Endothelial cell of umbilical vein (primary cell): ENCODE data around the gene BCL2. TPM values are rescaled to one million over a fixed set of nuclear protein-coding genes. Genes with fewer than 3 reads are reported as not detected.

Source experiments
- BruUV-seq: library from RNA; stranded (reverse); fragments of 400-500 nt; replicated peaks from 2 replicates; lab custom pipeline; 2021; lab: Mats Ljungman, UMichigan
- CTCF ChIA-PET: fragments of 300-600, 350-600 bp; sonication (Branson Sonifier 250); formaldehyde crosslinking; loops from one replicate; lab custom pipeline; 2021; ENCODE audit warnings: antibody characterized with exemption, inconsistent platforms; lab: Charles Lee
- POLR2A ChIA-PET: fragments of 300-600, 350-600 bp; sonication (Branson Sonifier 250); formaldehyde crosslinking; loops from one replicate; lab custom pipeline; 2021; ENCODE audit warnings: antibody characterized with exemption, inconsistent platforms; lab: Charles Lee
- DNase-seq: peaks from one replicate; pipeline ENCODE4 v3.0.0-alpha.2; 2011; ENCODE audit warnings: low read depth, low spot score
- FAIRE-seq: peaks from 2 replicates; lab custom pipeline; 2011; peaks lifted over from hg19 to GRCh38; lab: Jason Lieb, UNC
- H2AFZ ChIP-seq: 2 replicates; pipeline ENCODE4 v1.6.0; 2012; ENCODE audit warnings: low read depth, low read length, control low read depth, inconsistent platforms
- H3K27ac ChIP-seq: 2 replicates; pipeline ENCODE4 v1.5.1; 2011; ENCODE audit warnings: low read depth, mild to moderate bottlenecking, control low read depth, low read length, moderate library complexity; ENCODE audit not compliant: insufficient read depth
- H3K27me3 ChIP-seq, 2 experiments: 2 replicates each; pipeline versions ENCODE4 v1.6.0 to v1.6.1; 2011; ENCODE audit warnings: low read length in 2 of 2, mixed read lengths in 1 of 2; ENCODE audit not compliant: control insufficient read depth in 2 of 2, insufficient read depth in 2 of 2
- H3K36me3 ChIP-seq, 2 experiments: 2 replicates in 1 of 2; 3 replicates in 1 of 2; pipeline ENCODE4 v1.5.1; 2011; ENCODE audit warnings: low read length in 2 of 2, mild to moderate bottlenecking in 1 of 2, moderate library complexity in 1 of 2; ENCODE audit not compliant: control insufficient read depth in 2 of 2, insufficient read depth in 2 of 2; ENCODE audit errors: extremely low read depth in 1 of 2
- H3K4me1 ChIP-seq: 3 replicates; pipeline ENCODE4 v1.5.1; 2011; ENCODE audit warnings: mild to moderate bottlenecking, low read length; ENCODE audit not compliant: control insufficient read depth, insufficient read depth; ENCODE audit errors: extremely low read depth
- H3K4me2 ChIP-seq: 2 replicates; pipeline ENCODE4 v1.6.1; 2011; ENCODE audit warnings: low read length, control low read depth, mixed read lengths; ENCODE audit not compliant: insufficient read depth
- H3K4me3 ChIP-seq, 3 experiments: fragments of 200-600 bp in 1 of 3; sonication (generic), shearing (Covaris generic) in 1 of 3; replicated peaks in 1 of 3; 2 replicates each; pipeline ENCODE4 v1.5.1; 2011 to 2016; ENCODE audit warnings: control low read depth in 3 of 3, low read length in 3 of 3, mild to moderate bottlenecking in 2 of 3, inconsistent platforms in 1 of 3, low read depth in 1 of 3, moderate library complexity in 1 of 3; ENCODE audit not compliant: insufficient read depth in 1 of 3
- H3K79me2 ChIP-seq: 2 replicates; pipeline ENCODE4 v1.6.0; 2012; ENCODE audit warnings: low read length, inconsistent platforms; ENCODE audit not compliant: control insufficient read depth, insufficient read depth
- H3K9ac ChIP-seq: replicated peaks from 2 replicates; pipeline ENCODE3; 2011; ENCODE audit warnings: low read length, control low read depth; ENCODE audit not compliant: insufficient read depth; ENCODE audit errors: extremely low read depth
- H3K9me1 ChIP-seq: replicated peaks from 3 replicates; pipeline ENCODE4 v1.6.0; 2011; ENCODE audit warnings: mild to moderate bottlenecking, low read length; ENCODE audit not compliant: control insufficient read depth, insufficient read depth; ENCODE audit errors: extremely low read depth
- H3K9me3 ChIP-seq: replicated peaks from 2 replicates; pipeline ENCODE4 v1.5.1; 2012; ENCODE audit warnings: low read length, inconsistent platforms; ENCODE audit not compliant: control insufficient read depth, insufficient read depth
- H4K20me1 ChIP-seq: replicated peaks from 2 replicates; pipeline ENCODE3; 2011; ENCODE audit warnings: mild to moderate bottlenecking, low read length; ENCODE audit not compliant: control insufficient read depth, insufficient read depth; ENCODE audit errors: extremely low read depth
- EZH2 ChIP-seq: IDR thresholded peaks from 2 replicates; pipeline ENCODE4 v1.6.1; 2012; ENCODE audit warnings: borderline replicate concordance, low read depth, mild to moderate bottlenecking, moderate library complexity, low read length, inconsistent platforms; ENCODE audit not compliant: severe bottlenecking
- FOS ChIP-seq: IDR thresholded peaks from 2 replicates; pipeline ENCODE4 v1.6.1; 2011; ENCODE audit warnings: mild to moderate bottlenecking, low read length, moderate library complexity, borderline replicate concordance; ENCODE audit not compliant: insufficient read depth
- MYC ChIP-seq: IDR thresholded peaks from one replicate; pipeline ENCODE4 v1.6.1; 2011; ENCODE audit warnings: mild to moderate bottlenecking, low read depth, low read length
- dilution Hi-C: fragments of 300-500 bp; cut with MboI; formaldehyde crosslinking; loops from one replicate; pipeline ENCODE4 v1.15.0; 2019; ENCODE audit warnings: low sequenced_read_pairs; ENCODE audit not compliant: extremely low pct_ligation_motif_present
- intact Hi-C: fragments of 100-400 bp; cut with micrococcal nuclease; formaldehyde crosslinking; loops from one replicate; pipeline ENCODE4 v1.10.0; 2022
- polyA plus RNA-seq, 4 experiments: library from polyadenylated mRNA; depleted of rRNA in 3 of 4; stranded (reverse) in 3 of 4; unstranded in 1 of 4; fragments of >200 nt; gene quantifications; 2 replicates each; pipeline versions ENCODE4 v1.2.1 to v1.2.3, GENCODE V29; 2011 to 2012; ENCODE audit warnings: missing spikeins in 1 of 4
- total RNA-seq: library from RNA; stranded (reverse); gene quantifications from 2 replicates; pipeline ENCODE4 v1.2.3, GENCODE V29; 2021
- TF ChIP-seq, protein P1 (sequence below), 2 donors: IDR thresholded peaks; 1 replicate in 1 of 2; 2 replicates in 1 of 2; pipeline ENCODE4 v1.5.1; 2011; ENCODE audit warnings: low read length in 2 of 2, mild to moderate bottlenecking in 2 of 2, moderate library complexity in 2 of 2, control low read depth in 1 of 2, inconsistent platforms in 1 of 2, low read depth in 1 of 2; ENCODE audit not compliant: insufficient read depth in 1 of 2; ENCODE audit errors: extremely low read depth in 1 of 2
- TF ChIP-seq, protein P2 (sequence below): IDR thresholded peaks from 2 replicates; pipeline ENCODE4 v1.6.1; 2011; ENCODE audit not compliant: insufficient read depth, insufficient read length

Gene BCL2
- total and polyA plus RNA-seq, 2 donors (not counting 3 experiments of a cell fraction or from before 2014, with no cell fraction given), result 0.35 to 5.0 TPM

DNA sequence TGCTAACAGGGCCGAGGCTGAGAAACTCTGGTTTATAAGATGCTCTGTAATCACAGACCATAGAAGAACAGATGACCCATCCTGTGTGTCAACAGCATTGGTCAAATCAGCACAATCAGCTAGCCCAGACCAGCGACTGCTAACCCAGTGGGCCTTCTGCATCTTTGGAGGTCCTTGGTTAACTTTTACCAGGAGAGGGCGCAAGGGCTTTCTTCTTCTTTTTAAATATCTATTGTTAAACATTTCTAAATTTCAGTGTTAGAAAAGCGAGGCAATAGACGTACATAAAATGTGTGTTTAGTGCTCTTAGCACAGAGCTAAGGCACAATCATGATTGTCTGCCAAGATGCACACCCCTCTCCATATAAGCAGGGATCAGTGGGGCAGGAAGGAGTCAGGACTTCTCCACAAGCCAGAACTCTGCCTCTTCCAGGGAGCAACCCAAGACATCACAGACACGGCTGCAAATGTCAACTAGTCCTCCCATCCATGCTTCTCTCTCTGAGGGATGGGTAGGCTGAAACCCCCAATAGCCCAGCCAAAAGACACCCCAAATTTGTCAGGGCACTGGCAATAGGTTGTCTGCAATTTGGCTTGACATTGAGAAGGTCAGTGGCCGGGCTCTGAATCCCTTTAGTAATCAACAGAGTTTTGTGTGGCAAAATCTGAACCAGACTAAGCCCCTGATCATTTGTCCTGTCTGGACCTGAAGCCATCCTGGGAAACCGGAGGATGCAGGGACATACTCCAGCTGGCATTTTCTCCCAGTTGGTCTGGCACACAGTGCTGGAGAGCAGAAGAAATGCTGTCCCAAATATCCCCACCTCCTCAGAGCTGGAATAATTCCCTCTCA, 188.2 kb downstream of the BCL2 start:
- H3K9me3 ChIP-seq, result no peaks in the 10 kb centered on the region
- H3K9ac ChIP-seq, result no peak overlapping the region
- no peaks in the 10 kb centered on the region for H4K20me1 ChIP-seq
- BruUV-seq, result no TSS peak
- no peak overlapping the region for H3K4me3 ChIP-seq
- H3K36me3 ChIP-seq, result no peaks in the 10 kb centered on the region
- dilution Hi-C loops (no loop called here), intact Hi-C loops (loop anchor here (1.0 kb wide), 4 partner anchors 24 to 308 kb away; no protein-coding TSS in a partner anchor)
- no peak overlapping the region for H2AFZ ChIP-seq
- no peaks in the 10 kb centered on the region for H3K27me3 ChIP-seq
- ChIA-PET CTCF (interaction anchor here (0.7 to 7.8 kb wide), 19 partner anchors 9 to 308 kb away, joined by 3 to 96 read pairs (median 4); partner anchors contain the start of gene BCL2), POLR2A (no interaction called here)
- H3K4me2 ChIP-seq, result no peak overlapping the region
- no peaks in the 10 kb centered on the region for H3K79me2 ChIP-seq
- H3K27ac ChIP-seq, result no peak overlapping the region
- no peaks in the 10 kb centered on the region for H3K9me1 ChIP-seq
- DNase-seq, result peak; percentile 52
- TF ChIP-seq MYC, result no peak
- TF ChIP-seq, protein P1, sequence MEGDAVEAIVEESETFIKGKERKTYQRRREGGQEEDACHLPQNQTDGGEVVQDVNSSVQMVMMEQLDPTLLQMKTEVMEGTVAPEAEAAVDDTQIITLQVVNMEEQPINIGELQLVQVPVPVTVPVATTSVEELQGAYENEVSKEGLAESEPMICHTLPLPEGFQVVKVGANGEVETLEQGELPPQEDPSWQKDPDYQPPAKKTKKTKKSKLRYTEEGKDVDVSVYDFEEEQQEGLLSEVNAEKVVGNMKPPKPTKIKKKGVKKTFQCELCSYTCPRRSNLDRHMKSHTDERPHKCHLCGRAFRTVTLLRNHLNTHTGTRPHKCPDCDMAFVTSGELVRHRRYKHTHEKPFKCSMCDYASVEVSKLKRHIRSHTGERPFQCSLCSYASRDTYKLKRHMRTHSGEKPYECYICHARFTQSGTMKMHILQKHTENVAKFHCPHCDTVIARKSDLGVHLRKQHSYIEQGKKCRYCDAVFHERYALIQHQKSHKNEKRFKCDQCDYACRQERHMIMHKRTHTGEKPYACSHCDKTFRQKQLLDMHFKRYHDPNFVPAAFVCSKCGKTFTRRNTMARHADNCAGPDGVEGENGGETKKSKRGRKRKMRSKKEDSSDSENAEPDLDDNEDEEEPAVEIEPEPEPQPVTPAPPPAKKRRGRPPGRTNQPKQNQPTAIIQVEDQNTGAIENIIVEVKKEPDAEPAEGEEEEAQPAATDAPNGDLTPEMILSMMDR (IDR thresholded peaks at IDR 0.05; ENCODE audit: extremely low read depth in 1 of 2, insufficient read depth in 1 of 2, low read depth in 1 of 2, low read length in 2 of 2), result peak; percentile 57 to 61
- H3K4me1 ChIP-seq, result no peaks in the 10 kb centered on the region
- FAIRE-seq, result peak; percentile 55

DNA sequence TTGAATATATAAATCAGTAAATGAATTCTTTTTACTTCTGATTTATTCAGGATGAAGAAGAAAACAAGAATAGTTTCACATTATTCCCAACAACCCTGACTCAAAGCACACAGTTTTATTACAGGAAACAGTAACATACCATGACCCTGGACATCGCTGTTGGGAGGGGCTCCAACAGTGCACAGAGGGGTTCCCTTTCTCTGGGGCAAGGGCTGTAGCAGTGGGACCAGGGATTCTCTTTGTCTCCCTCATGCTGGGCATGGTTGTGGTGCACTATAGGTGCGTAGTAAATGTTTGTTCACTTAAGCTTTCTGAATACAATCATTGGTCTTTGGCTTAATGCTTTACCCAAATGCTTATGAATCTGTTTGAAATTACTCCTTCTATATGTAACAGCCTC, 189.4 kb downstream of the BCL2 start:
- DNase-seq, result no peak
- Histone ChIP-seq H3K79me2 (no peaks in the 10 kb centered on the region), H3K27ac (no peak overlapping the region), H3K27me3 (no peaks in the 10 kb centered on the region), H3K36me3 (no peaks in the 10 kb centered on the region), H3K4me3 (no peak overlapping the region), H3K9me1 (no peaks in the 10 kb centered on the region), H3K4me1 (no peaks in the 10 kb centered on the region), H3K9ac (no peak overlapping the region), H4K20me1 (no peaks in the 10 kb centered on the region), H3K4me2 (no peak overlapping the region), H3K9me3 (no peaks in the 10 kb centered on the region), H2AFZ (no peak overlapping the region)
- no TSS peak for BruUV-seq
- CTCF ChIA-PET, result interaction anchor here (2.0 to 7.8 kb wide), 6 partner anchors 10 to 309 kb away, joined by 9 to 96 read pairs (median 15); partner anchors contain the start of gene BCL2
- POLR2A ChIA-PET, result no interaction called here
- no peak for FAIRE-seq
- intact Hi-C loops (no loop called here), dilution Hi-C loops (no loop called here)
- TF ChIP-seq, protein P1 (IDR thresholded peaks at IDR 0.05; ENCODE audit: extremely low read depth in 1 of 2, insufficient read depth in 1 of 2, low read depth in 1 of 2, low read length in 2 of 2), result no peak
- TF ChIP-seq FOS (no peak), EZH2 (no peak), MYC (no peak)
- TF ChIP-seq, protein P2, sequence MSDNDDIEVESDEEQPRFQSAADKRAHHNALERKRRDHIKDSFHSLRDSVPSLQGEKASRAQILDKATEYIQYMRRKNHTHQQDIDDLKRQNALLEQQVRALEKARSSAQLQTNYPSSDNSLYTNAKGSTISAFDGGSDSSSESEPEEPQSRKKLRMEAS, result no peak
